HEK293 (cell line): ENCODE data around the gene PHAX.
A peak's percentile ranks its signal among the peaks of the same experiment; 100 is the strongest.

Source experiments
- BCL11B ChIP-seq: fragments of 450-650 bp; formaldehyde crosslinking; IDR thresholded peaks from 2 replicates; pipeline ENCODE4 v1.5.1; 2016; ENCODE audit warnings: low read depth, missing biosample characterization, missing genetic modification characterization
- KLF9 ChIP-seq: fragments of 450-650 bp; formaldehyde crosslinking; IDR thresholded peaks from 2 replicates; pipeline ENCODE4 v1.5.1; 2016; ENCODE audit warnings: missing biosample characterization, missing genetic modification characterization, low read depth
- MEIS1 ChIP-seq: sonication (generic); formaldehyde crosslinking; IDR thresholded peaks from 2 replicates; pipeline ENCODE4 v1.8.1; 2022; ENCODE audit warnings: missing genetic modification reagents, mild to moderate bottlenecking, borderline replicate concordance
- MZF1 ChIP-seq: fragments of 450-650 bp; formaldehyde crosslinking; IDR thresholded peaks from 2 replicates; pipeline ENCODE4 v1.5.1; 2017; ENCODE audit warnings: missing biosample characterization, missing genetic modification characterization, borderline replicate concordance
- OSR2 ChIP-seq: fragments of 450-650 bp; formaldehyde crosslinking; IDR thresholded peaks from 2 replicates; pipeline ENCODE4 v1.5.1; 2016; ENCODE audit warnings: missing biosample characterization, missing genetic modification characterization
- PATZ1 ChIP-seq: fragments of 450-650 bp; formaldehyde crosslinking; IDR thresholded peaks from 2 replicates; pipeline ENCODE4 v1.5.1; 2016; ENCODE audit warnings: missing biosample characterization, missing genetic modification characterization
- PRDM2 ChIP-seq: fragments of 450-650 bp; formaldehyde crosslinking; IDR thresholded peaks from 2 replicates; pipeline ENCODE4 v1.5.1; 2016; ENCODE audit warnings: missing biosample characterization, missing genetic modification characterization, borderline replicate concordance
- RBAK ChIP-seq: fragments of 450-650 bp; formaldehyde crosslinking; IDR thresholded peaks from 2 replicates; pipeline ENCODE4 v1.5.1; 2016; ENCODE audit warnings: missing biosample characterization, missing genetic modification characterization
- SALL2 ChIP-seq: fragments of 450-650 bp; formaldehyde crosslinking; IDR thresholded peaks from 2 replicates; pipeline ENCODE4 v1.5.0; 2017; ENCODE audit warnings: missing biosample characterization, mild to moderate bottlenecking, missing genetic modification characterization, borderline replicate concordance
- SCRT1 ChIP-seq: fragments of 450-650 bp; formaldehyde crosslinking; IDR thresholded peaks from 2 replicates; pipeline ENCODE4 v1.5.1; 2016; ENCODE audit warnings: missing biosample characterization, missing genetic modification characterization, borderline replicate concordance
- SCRT2 ChIP-seq: fragments of 450-650 bp; formaldehyde crosslinking; IDR thresholded peaks from 2 replicates; pipeline ENCODE4 v1.5.1; 2016; ENCODE audit warnings: missing biosample characterization, missing genetic modification characterization
- SETDB1 ChIP-seq: IDR thresholded peaks from one replicate; pipeline ENCODE4 v1.6.1; 2017; ENCODE audit warnings: mild to moderate bottlenecking, low read length, moderate library complexity, mixed read lengths; ENCODE audit not compliant: insufficient read length
- ZBTB20 ChIP-seq: fragments of 450-650 bp; formaldehyde crosslinking; IDR thresholded peaks from 2 replicates; pipeline ENCODE4 v1.5.1; 2016; ENCODE audit warnings: missing biosample characterization, missing genetic modification characterization
- ZNF132 ChIP-seq: fragments of 450-650 bp; formaldehyde crosslinking; IDR thresholded peaks from 2 replicates; pipeline ENCODE4 v1.5.1; 2017; ENCODE audit warnings: missing biosample characterization, missing genetic modification characterization, borderline replicate concordance
- ZNF169 ChIP-seq: fragments of 450-650 bp; formaldehyde crosslinking; IDR thresholded peaks from 2 replicates; pipeline ENCODE4 v1.5.1; 2016; ENCODE audit warnings: missing biosample characterization, missing genetic modification characterization
- ZNF174 ChIP-seq: fragments of 450-650 bp; formaldehyde crosslinking; IDR thresholded peaks from 2 replicates; pipeline ENCODE4 v1.5.0; 2017; ENCODE audit warnings: missing biosample characterization, mild to moderate bottlenecking, missing genetic modification characterization
- ZNF221 ChIP-seq: fragments of 450-650 bp; formaldehyde crosslinking; IDR thresholded peaks from 2 replicates; pipeline ENCODE4 v1.5.1; 2017; ENCODE audit warnings: missing biosample characterization, missing genetic modification characterization, borderline replicate concordance
- ZNF266 ChIP-seq: fragments of 450-650 bp; formaldehyde crosslinking; IDR thresholded peaks from 2 replicates; pipeline ENCODE4 v1.5.1; 2016; ENCODE audit warnings: missing biosample characterization, missing genetic modification characterization, low read depth
- ZNF335 ChIP-seq: fragments of 450-650 bp; formaldehyde crosslinking; conservative IDR thresholded peaks from 2 replicates; pipeline ENCODE4 v1.5.1; 2016; ENCODE audit warnings: missing biosample characterization, missing genetic modification characterization
- ZNF398 ChIP-seq: fragments of 450-650 bp; formaldehyde crosslinking; IDR thresholded peaks from 2 replicates; pipeline ENCODE4 v1.5.1; 2017; ENCODE audit warnings: missing biosample characterization, missing genetic modification characterization
- ZNF473 ChIP-seq: fragments of 450-650 bp; formaldehyde crosslinking; IDR thresholded peaks from 2 replicates; pipeline ENCODE4 v1.5.1; 2017; ENCODE audit warnings: missing biosample characterization, missing genetic modification characterization
- ZNF488 ChIP-seq: fragments of 450-650 bp; formaldehyde crosslinking; IDR thresholded peaks from 2 replicates; pipeline ENCODE4 v1.5.1; 2016; ENCODE audit warnings: missing biosample characterization, missing genetic modification characterization
- ZNF621 ChIP-seq: fragments of 450-650 bp; formaldehyde crosslinking; IDR thresholded peaks from 2 replicates; pipeline ENCODE4 v1.5.1; 2017; ENCODE audit warnings: missing biosample characterization, missing genetic modification characterization
- ZNF629 ChIP-seq: fragments of 450-650 bp; formaldehyde crosslinking; IDR thresholded peaks from 2 replicates; pipeline ENCODE4 v1.5.1; 2017; ENCODE audit warnings: missing biosample characterization, missing genetic modification characterization
- ZNF658 ChIP-seq: fragments of 450-650 bp; formaldehyde crosslinking; IDR thresholded peaks from 2 replicates; pipeline ENCODE4; 2016; ENCODE audit warnings: missing biosample characterization, missing genetic modification characterization
- ZNF664 ChIP-seq: fragments of 450-650 bp; formaldehyde crosslinking; IDR thresholded peaks from 2 replicates; pipeline ENCODE4 v1.5.1; 2016; ENCODE audit warnings: missing biosample characterization, missing genetic modification characterization
- ZNF76 ChIP-seq: fragments of 450-650 bp; formaldehyde crosslinking; IDR thresholded peaks from 2 replicates; pipeline ENCODE4; 2016; ENCODE audit warnings: low read depth, missing biosample characterization, missing genetic modification characterization, borderline replicate concordance
- ZNF791 ChIP-seq: fragments of 450-650 bp; formaldehyde crosslinking; IDR thresholded peaks from 2 replicates; pipeline ENCODE4 v1.5.1; 2016; ENCODE audit warnings: missing biosample characterization, missing genetic modification characterization
- ZNF792 ChIP-seq: fragments of 450-650 bp; formaldehyde crosslinking; IDR thresholded peaks from 2 replicates; pipeline ENCODE4 v1.5.1; 2016; ENCODE audit warnings: missing biosample characterization, missing genetic modification characterization
- ZNF830 ChIP-seq: fragments of 450-650 bp; IDR thresholded peaks from 2 replicates; pipeline ENCODE4 v1.5.0; 2018; ENCODE audit warnings: missing biosample characterization, missing genetic modification characterization, low read depth, mild to moderate bottlenecking, moderate library complexity
- ZXDB ChIP-seq: fragments of 450-650 bp; formaldehyde crosslinking; IDR thresholded peaks from 2 replicates; pipeline ENCODE4 v1.5.1; 2016; ENCODE audit warnings: missing biosample characterization, missing genetic modification characterization

Gene PHAX

GRCh38 chr5:126594748-126595485, 5.8 kb upstream of the PHAX start, which contains the start of gene ALDH7A1 (continued):
- TF ChIP-seq ZNF398 (tag by site-specific recombination), result no peak
- no peak for TF ChIP-seq ZNF488
- peak; percentile 64; the same call in 1 of the 2 replicates for TF ChIP-seq PATZ1 (tag by site-specific recombination)
- TF ChIP-seq ZNF473 (tag by site-specific recombination), result no peak
- TF ChIP-seq ZNF335 (tag by site-specific recombination), result peak; percentile 82
- TF ChIP-seq ZNF664 (tag by site-specific recombination), result no peak
- no peak for TF ChIP-seq RBAK (tag by site-specific recombination)
- TF ChIP-seq SCRT1 (tag by site-specific recombination), result no peak
- no peak for TF ChIP-seq ZNF791 (tag by site-specific recombination)
- no peak; the same call in 1 of the 2 replicates for TF ChIP-seq MEIS1 (CRISPR knock-in tag)
- no peak for TF ChIP-seq ZNF621 (tag by site-specific recombination)
- TF ChIP-seq ZXDB, result peak; percentile 90
- no peak for TF ChIP-seq ZNF174 (tag by site-specific recombination)
- no peak for TF ChIP-seq ZNF132 (tag by site-specific recombination)
- peak; percentile 42; the same call in 1 of the 2 replicates for TF ChIP-seq ZNF629 (tag by site-specific recombination)
- peak; percentile 77 for TF ChIP-seq OSR2
- no peak for TF ChIP-seq PRDM2 (tag by site-specific recombination)
- no peak for TF ChIP-seq MZF1 (tag by site-specific recombination)
- no peak for TF ChIP-seq ZNF221 (tag by site-specific recombination)
- TF ChIP-seq BCL11B (tag by site-specific recombination), result peak; percentile 66
- TF ChIP-seq ZBTB20 (tag by site-specific recombination), result peak; percentile 100
- peak; percentile 25; the same call in 1 of the 2 replicates for TF ChIP-seq SCRT2 (tag by site-specific recombination)
- TF ChIP-seq ZNF658 (tag by site-specific recombination), result no peak
- TF ChIP-seq ZNF792 (tag by site-specific recombination), result no peak
- no peak for TF ChIP-seq SETDB1
- no peak for TF ChIP-seq ZNF266 (tag by site-specific recombination)
- no peak for TF ChIP-seq ZNF830
- TF ChIP-seq KLF9 (tag by site-specific recombination), result peak; percentile 85
- 0 out of 2 replicates have a peak, but pooled peaks have one; percentile 52 for TF ChIP-seq ZNF76 (tag by site-specific recombination)
- no peak for TF ChIP-seq SALL2 (tag by site-specific recombination)
- no peak for TF ChIP-seq ZNF169 (tag by site-specific recombination)
